GM12878 (cell line): ENCODE data around the gene FAM219A. TPM values are rescaled to one million over a fixed set of nuclear protein-coding genes. Genes with fewer than 3 reads are reported as not detected.

Experiments used
- ATAC-seq: fragments of 200-7000 bp; cut with Tn5 transposase; 3 replicates; pipeline ENCODE4 v1.9.1; 2020; ENCODE audit warnings: mild to moderate bottlenecking, moderate library complexity
- BruUV-seq: library from RNA; stranded (reverse); fragments of 400-500 nt; replicated peaks from 2 replicates; lab custom pipeline; 2021; lab: Mats Ljungman, UMichigan
- CTCF ChIA-PET: fragments of 300-600 bp; sonication (Branson Sonifier 250); formaldehyde crosslinking; extraction: SDS; loops from one replicate; lab custom pipeline; 2021; ENCODE audit warnings: inconsistent platforms; lab: Yijun Ruan, JAX
- POLR2A ChIA-PET: fragments of 350-600 bp; formaldehyde crosslinking; extraction: SDS; loops from one replicate; lab custom pipeline; 2021; ENCODE audit warnings: inconsistent platforms; lab: Charles Lee
- RAD21 ChIA-PET: fragments of 300-600 bp; sonication (Branson Sonifier 250); formaldehyde crosslinking; loops from one replicate; lab custom pipeline; 2023; ENCODE audit warnings: antibody characterized with exemption; ENCODE audit not compliant: unreplicated experiment; lab: Charles Lee
- SMC1A ChIA-PET: fragments of 300-600 bp; sonication (Branson Sonifier 250); formaldehyde crosslinking; loops from one replicate; lab custom pipeline; 2023; ENCODE audit not compliant: unreplicated experiment, uncharacterized antibody; lab: Charles Lee
- DNase-seq: peaks from one replicate; pipeline ENCODE4 v3.0.0-alpha.2; 2011; ENCODE audit warnings: low read depth, low spot score
- FAIRE-seq: peaks from 3 replicates; lab custom pipeline; 2011; peaks lifted over from hg19 to GRCh38; lab: Jason Lieb, UNC
- H2AFZ ChIP-seq: 2 replicates; pipeline ENCODE4 v1.6.0; 2011; ENCODE audit warnings: low read depth, low read length, control low read depth; ENCODE audit not compliant: control insufficient read depth
- H3K27ac ChIP-seq: 2 replicates; pipeline ENCODE4 v1.5.1; 2011; ENCODE audit warnings: control low read depth; ENCODE audit not compliant: control insufficient read depth, insufficient read depth
- H3K27me3 ChIP-seq, 2 experiments: replicated peaks in 1 of 2; 2 replicates each; pipeline versions ENCODE4 v1.6.0 to v1.6.1; 2011; ENCODE audit warnings: low read length in 1 of 2; ENCODE audit not compliant: control insufficient read depth in 2 of 2, insufficient read depth in 2 of 2
- H3K36me3 ChIP-seq, 2 experiments: 2 replicates each; pipeline ENCODE4 v1.5.1; 2011; ENCODE audit warnings: low read length in 1 of 2; ENCODE audit not compliant: control insufficient read depth in 2 of 2, insufficient read depth in 2 of 2
- H3K4me1 ChIP-seq: 2 replicates; pipeline ENCODE4 v1.6.1; 2011; ENCODE audit warnings: mild to moderate bottlenecking, low read length, moderate library complexity, mixed read lengths; ENCODE audit not compliant: control insufficient read depth, insufficient read depth
- H3K4me2 ChIP-seq: 2 replicates; pipeline ENCODE4 v1.6.0; 2011; ENCODE audit warnings: control low read depth; ENCODE audit not compliant: control insufficient read depth, insufficient read depth
- H3K4me3 ChIP-seq: fragments of 200-600 bp; sonication (generic); 2 replicates; pipeline ENCODE4 v1.5.1; 2016
- H3K79me2 ChIP-seq: 2 replicates; pipeline ENCODE4 v1.6.0; 2011; ENCODE audit warnings: low read length; ENCODE audit not compliant: control insufficient read depth, insufficient read depth
- H3K9ac ChIP-seq: 2 replicates; pipeline ENCODE4 v1.8.0; 2011; ENCODE audit warnings: low read length, control low read depth, mixed read lengths; ENCODE audit not compliant: control insufficient read depth, insufficient read depth
- H3K9me3 ChIP-seq: replicated peaks from 3 replicates; pipeline ENCODE4 v1.5.1; 2011; ENCODE audit warnings: mild to moderate bottlenecking, low read length; ENCODE audit not compliant: control insufficient read depth, insufficient read depth
- H4K20me1 ChIP-seq: 2 replicates; pipeline ENCODE4 v1.6.0; 2011; ENCODE audit not compliant: control insufficient read depth, insufficient read depth
- ATF7 ChIP-seq: fragments of 450-650 bp; IDR thresholded peaks from 2 replicates; pipeline ENCODE4 v1.6.1; 2016; ENCODE audit warnings: low read depth, mild to moderate bottlenecking
- CEBPZ ChIP-seq: fragments of 150-350 bp; IDR thresholded peaks from 2 replicates; pipeline ENCODE4 v1.6.1; 2016; ENCODE audit warnings: low read depth, low read length
- HDAC2 ChIP-seq: fragments of 200-600 bp; sonication (generic); IDR thresholded peaks from 2 replicates; pipeline ENCODE4 v1.6.1; 2017
- IKZF1 ChIP-seq: fragments of 450-650 bp; conservative IDR thresholded peaks from 2 replicates; pipeline ENCODE4 v1.6.1; 2017; ENCODE audit warnings: antibody characterized with exemption, mild to moderate bottlenecking
- KAT2A ChIP-seq: conservative IDR thresholded peaks from 2 replicates; pipeline ENCODE4 v1.6.1; 2011; ENCODE audit warnings: low read depth, low read length; ENCODE audit not compliant: control insufficient read depth
- MYB ChIP-seq: fragments of 150-350 bp; IDR thresholded peaks from 2 replicates; pipeline ENCODE4 v1.6.1; 2014; ENCODE audit warnings: mild to moderate bottlenecking, low read depth, low read length, borderline replicate concordance
- PML ChIP-seq: IDR thresholded peaks from 2 replicates; pipeline ENCODE4 v1.6.1; 2012; ENCODE audit warnings: low read length, inconsistent platforms
- RAD21 ChIP-seq: IDR thresholded peaks from 2 replicates; pipeline ENCODE4 v1.6.1; 2011; ENCODE audit warnings: mild to moderate bottlenecking, low read depth, low read length, moderate library complexity; ENCODE audit not compliant: insufficient read depth
- ZBTB40 ChIP-seq: fragments of 450-650 bp; IDR thresholded peaks from 2 replicates; pipeline ENCODE4 v1.6.1; 2016; ENCODE audit warnings: mild to moderate bottlenecking, moderate library complexity, borderline replicate concordance
- WGBS: methylation state at CpG from one replicate; pipeline ENCODE4 v1.1.6; 2016; ENCODE audit warnings: low lambda C conversion rate; ENCODE audit not compliant: insufficient replicate concordance, insufficient coverage; ENCODE audit errors: missing lambda C conversion rate; 5-methylcytosine and 5-hydroxymethylcytosine counted together
- in situ Hi-C: fragments of 300-500 bp; cut with MboI; formaldehyde crosslinking; loops from 9 replicates; pipeline ENCODE4 v1.14.3; 2018; ENCODE audit warnings: mixed read lengths
- intact Hi-C: fragments of 100-400 bp; cut with micrococcal nuclease; formaldehyde crosslinking; loops from one replicate; pipeline ENCODE4 v1.14.2; 2022; ENCODE audit not compliant: unreplicated experiment
- polyA plus RNA-seq, 11 experiments: library from polyadenylated mRNA; depleted of rRNA in 4 of 11; unstranded in 6 of 11; stranded (reverse) in 5 of 11; fragments of >200 nt; fragmentation: Nextera tagmentation in 4 of 11; fragmentation: Illumina TruSeq in 1 of 11; extraction: Ambion mirVana in 4 of 11; extraction: Trizol in 1 of 11; gene quantifications; 1 replicate in 1 of 11; 2 replicates in 10 of 11; pipeline versions ENCODE4 v1.2.1 to v1.2.3, GENCODE V29; 2011 to 2016; ENCODE audit warnings: inconsistent platforms in 2 of 11, missing spikeins in 2 of 11, low read depth in 1 of 11
- total RNA-seq, 4 experiments: library from RNA; depleted of rRNA in 3 of 4; stranded (reverse); fragments of >200 nt in 3 of 4; fragmentation: Illumina TruSeq in 1 of 4; extraction: Trizol in 1 of 4; gene quantifications; 2 replicates each; pipeline versions ENCODE4 v1.2.1 to v1.2.3, GENCODE V29; 2013 to 2021
- TF ChIP-seq, protein P1 (sequence below): fragments of 450-650 bp; IDR thresholded peaks from 2 replicates; pipeline ENCODE4 v1.6.1; 2016; ENCODE audit warnings: mild to moderate bottlenecking

FAM219A gene
- total and polyA plus RNA-seq, 10 of the 15 experiments (the other 5 are each of a cell fraction or from before 2014, with no cell fraction given): 0.11 to 2.0 (median 0.71) TPM

- no peak for TF ChIP-seq ZBTB40
- no peak for TF ChIP-seq MYB
- TF ChIP-seq IKZF1: no peak
- TF ChIP-seq ATF7: no peak
- no peak for TF ChIP-seq KAT2A
Observed at GRCh38 chr9:34463098-34463900, 4.9 kb upstream of the FAM219A start (continued).

DNA sequence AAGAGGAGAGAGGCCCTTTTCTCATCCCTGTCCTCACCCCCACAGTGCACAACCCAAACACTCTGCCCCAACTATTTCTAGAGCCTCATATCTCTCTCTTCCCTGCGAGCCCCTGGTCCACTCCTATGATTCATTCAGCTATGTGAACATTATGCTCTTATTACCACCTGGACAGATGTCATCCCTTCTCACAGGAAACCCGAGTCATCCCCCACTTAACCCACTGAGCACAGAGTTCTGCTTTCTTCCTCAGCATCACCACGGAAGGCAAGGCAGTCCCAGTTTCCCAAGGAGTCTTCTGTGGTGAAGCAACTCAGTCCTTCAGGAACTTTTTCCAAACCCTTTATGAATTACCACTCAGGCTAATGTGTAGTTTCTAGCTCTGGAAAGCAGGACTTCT is 1.6 kb upstream of the FAM219A start:
- ATAC-seq (no peak), DNase-seq (no peak), FAIRE-seq (no peak)
- no peak overlapping the region for H3K9ac ChIP-seq
- peaks cover 5 to 10% of the 10 kb centered on the region in 2 experiments for H3K27me3 ChIP-seq
- no peaks in the 10 kb centered on the region; the same call in 2 of the 3 replicates for H3K9me3 ChIP-seq
- H4K20me1 ChIP-seq: no peaks in the 10 kb centered on the region
- ChIA-PET RAD21 (no interaction called here), SMC1A (no interaction called here), POLR2A (no interaction called here), CTCF (interaction anchor here (0.8 kb wide), 1 partner anchor 427 kb away, joined by 3 read pairs; no protein-coding TSS in a partner anchor)
- no peak overlapping the region for H3K4me2 ChIP-seq
- 0% methylated on average over 3 of the region's 3 CpGs for WGBS
- BruUV-seq: no TSS peak
- intact Hi-C loops: no loop called here
- no peak overlapping the region for H3K4me3 ChIP-seq
- H2AFZ ChIP-seq: no peak overlapping the region
- peaks cover 7% of the 10 kb centered on the region; the same call in 1 of the 2 replicates for H3K4me1 ChIP-seq
- in situ Hi-C loops: no loop called here
- H3K27ac ChIP-seq: no peak overlapping the region
- H3K36me3 ChIP-seq: no peaks in the 10 kb centered on the region
- H3K79me2 ChIP-seq: no peaks in the 10 kb centered on the region
- TF ChIP-seq CEBPZ: no peak
- no peak for TF ChIP-seq RAD21
- TF ChIP-seq PML: no peak
- TF ChIP-seq HDAC2: no peak
- TF ChIP-seq, protein P1, sequence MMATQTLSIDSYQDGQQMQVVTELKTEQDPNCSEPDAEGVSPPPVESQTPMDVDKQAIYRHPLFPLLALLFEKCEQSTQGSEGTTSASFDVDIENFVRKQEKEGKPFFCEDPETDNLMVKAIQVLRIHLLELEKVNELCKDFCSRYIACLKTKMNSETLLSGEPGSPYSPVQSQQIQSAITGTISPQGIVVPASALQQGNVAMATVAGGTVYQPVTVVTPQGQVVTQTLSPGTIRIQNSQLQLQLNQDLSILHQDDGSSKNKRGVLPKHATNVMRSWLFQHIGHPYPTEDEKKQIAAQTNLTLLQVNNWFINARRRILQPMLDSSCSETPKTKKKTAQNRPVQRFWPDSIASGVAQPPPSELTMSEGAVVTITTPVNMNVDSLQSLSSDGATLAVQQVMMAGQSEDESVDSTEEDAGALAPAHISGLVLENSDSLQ: no peak
